ENCODE measurements around the gene UNC5C. TPM values are rescaled to one million over a fixed set of nuclear protein-coding genes. Genes with fewer than 3 reads are reported as not detected.

The UNC5C gene
- total and polyA plus RNA-seq, 4 experiments from 2014 or later = not detected

GRCh38 chr4:95377366-95377900 is 171.3 kb downstream of the UNC5C start:
- Mint-ChIP-seq H3K27ac (peak overlapping the region in 1 of 7 donors; percentile 4), H3K27me3 (peaks cover 0 to 1% of the 10 kb centered on the region in 2 donors), H3K4me1 (no peaks in the 10 kb centered on the region), H3K4me3 (no peak overlapping the region), H3K36me3 (no peaks in the 10 kb centered on the region), H3K9me3 (no peaks in the 10 kb centered on the region)
- intact Hi-C loops (cut with micrococcal nuclease) = no loop called here
- H3K36me3 ChIP-seq (ENCODE audit: insufficient read depth, low read length) = no peaks in the 10 kb centered on the region
- ChIA-PET CTCF (ENCODE audit: partially characterized antibody) (interaction anchor here (0.9 to 1.6 kb wide), 2 partner anchors 10 to 50 kb away, joined by 3 read pairs; no protein-coding TSS in a partner anchor), POLR2A (ENCODE audit: partially characterized antibody) (no interaction called here)
- H3K9me3 ChIP-seq (ENCODE audit: control insufficient read depth in 1 of 2, low read length in 2 of 2) = no peaks in the 10 kb centered on the region
- no peak overlapping the region for H3K4me3 ChIP-seq (ENCODE audit: low read length in 2 of 2)
- H3K27ac ChIP-seq (ENCODE audit: low read depth, low read length) = no peak overlapping the region
- H3K4me1 ChIP-seq (ENCODE audit: insufficient read depth, low read length) = no peaks in the 10 kb centered on the region
- no peaks in the 10 kb centered on the region for H3K27me3 ChIP-seq (ENCODE audit: insufficient read depth, low read length)
- no peak for DNase-seq

- H3K27ac ChIP-seq (ENCODE audit: low read depth, low read length) = no peak overlapping the region
- Mint-ChIP-seq H3K4me3 (no peak overlapping the region), H3K9me3 (no peaks in the 10 kb centered on the region), H3K27ac (no peak overlapping the region), H3K27me3 (peaks cover 0 to 1% of the 10 kb centered on the region in 2 donors), H3K4me1 (no peaks in the 10 kb centered on the region), H3K36me3 (no peaks in the 10 kb centered on the region)
- ChIA-PET CTCF (ENCODE audit: partially characterized antibody) (interaction anchor here (0.6 kb wide), 1 partner anchor 42 kb away, joined by 5 read pairs; no protein-coding TSS in a partner anchor), POLR2A (ENCODE audit: partially characterized antibody) (no interaction called here)
- no peaks in the 10 kb centered on the region for H3K27me3 ChIP-seq (ENCODE audit: insufficient read depth, low read length)
- DNase-seq = no peak
- H3K9me3 ChIP-seq (ENCODE audit: control insufficient read depth in 1 of 2, low read length in 2 of 2) = no peaks in the 10 kb centered on the region
- intact Hi-C loops (cut with micrococcal nuclease) = no loop called here
- no peaks in the 10 kb centered on the region for H3K4me1 ChIP-seq (ENCODE audit: insufficient read depth, low read length)
- H3K4me3 ChIP-seq (ENCODE audit: low read length in 2 of 2) = no peak overlapping the region
- H3K36me3 ChIP-seq (ENCODE audit: insufficient read depth, low read length) = no peaks in the 10 kb centered on the region
Measured at GRCh38 chr4:95371476-95372224, 177.1 kb downstream of the UNC5C start.

GRCh38 chr4:95367824-95368223 is 180.9 kb downstream of the UNC5C start:
- CTCF ChIA-PET (ENCODE audit: partially characterized antibody) = interaction anchor here (1.0 kb wide), 1 partner anchor 9 kb away, joined by 3 read pairs; no protein-coding TSS in a partner anchor
- POLR2A ChIA-PET (ENCODE audit: partially characterized antibody) = no interaction called here
- no peak overlapping the region for H3K4me3 Mint-ChIP-seq
- Histone ChIP-seq H3K4me3 (ENCODE audit: low read length in 2 of 2) (no peak overlapping the region), H3K4me1 (ENCODE audit: insufficient read depth, low read length) (no peaks in the 10 kb centered on the region), H3K27me3 (ENCODE audit: insufficient read depth, low read length) (no peaks in the 10 kb centered on the region), H3K27ac (ENCODE audit: low read depth, low read length) (no peak overlapping the region), H3K36me3 (ENCODE audit: insufficient read depth, low read length) (no peaks in the 10 kb centered on the region), H3K9me3 (ENCODE audit: control insufficient read depth in 1 of 2, low read length in 2 of 2) (no peaks in the 10 kb centered on the region)
- intact Hi-C loops (cut with micrococcal nuclease) = no loop called here
- H3K36me3 Mint-ChIP-seq = no peaks in the 10 kb centered on the region
- no peaks in the 10 kb centered on the region for H3K27me3 Mint-ChIP-seq
- H3K9me3 Mint-ChIP-seq = no peaks in the 10 kb centered on the region
- no peak for DNase-seq
- no peak overlapping the region for H3K27ac Mint-ChIP-seq
- no peaks in the 10 kb centered on the region for H3K4me1 Mint-ChIP-seq

GRCh38 chr4:95363966-95364365 is 184.8 kb downstream of the UNC5C start:
- H3K27me3 Mint-ChIP-seq = no peaks in the 10 kb centered on the region
- Histone ChIP-seq H3K4me3 (ENCODE audit: low read length in 2 of 2) (no peak overlapping the region), H3K9me3 (ENCODE audit: control insufficient read depth in 1 of 2, low read length in 2 of 2) (no peaks in the 10 kb centered on the region), H3K4me1 (ENCODE audit: insufficient read depth, low read length) (no peaks in the 10 kb centered on the region), H3K36me3 (ENCODE audit: insufficient read depth, low read length) (no peaks in the 10 kb centered on the region), H3K27ac (ENCODE audit: low read depth, low read length) (no peak overlapping the region), H3K27me3 (ENCODE audit: insufficient read depth, low read length) (no peaks in the 10 kb centered on the region)
- H3K36me3 Mint-ChIP-seq = no peaks in the 10 kb centered on the region
- ChIA-PET CTCF (ENCODE audit: partially characterized antibody) (no interaction called here), POLR2A (ENCODE audit: partially characterized antibody) (no interaction called here)
- H3K4me1 Mint-ChIP-seq = no peaks in the 10 kb centered on the region
- H3K9me3 Mint-ChIP-seq = no peaks in the 10 kb centered on the region
- no peak overlapping the region for H3K27ac Mint-ChIP-seq
- no peak overlapping the region for H3K4me3 Mint-ChIP-seq
- no peak for DNase-seq
- intact Hi-C loops (cut with micrococcal nuclease) = no loop called here

- no peaks in the 10 kb centered on the region for H3K9me3 Mint-ChIP-seq
- intact Hi-C loops (cut with micrococcal nuclease) = no loop called here
- H3K9me3 ChIP-seq (ENCODE audit: control insufficient read depth in 1 of 2, low read length in 2 of 2) = no peaks in the 10 kb centered on the region
- H3K4me3 ChIP-seq (ENCODE audit: low read length in 2 of 2) = no peak overlapping the region
- H3K36me3 Mint-ChIP-seq = no peaks in the 10 kb centered on the region
- no peak overlapping the region for H3K27ac ChIP-seq (ENCODE audit: low read depth, low read length)
- no peaks in the 10 kb centered on the region for H3K27me3 ChIP-seq (ENCODE audit: insufficient read depth, low read length)
- no peak for DNase-seq
- H3K36me3 ChIP-seq (ENCODE audit: insufficient read depth, low read length) = no peaks in the 10 kb centered on the region
- ChIA-PET POLR2A (ENCODE audit: partially characterized antibody) (no interaction called here), CTCF (ENCODE audit: partially characterized antibody) (no interaction called here)
- no peaks in the 10 kb centered on the region for H3K4me1 Mint-ChIP-seq
- H3K4me1 ChIP-seq (ENCODE audit: insufficient read depth, low read length) = no peaks in the 10 kb centered on the region
- H3K4me3 Mint-ChIP-seq = no peak overlapping the region
- H3K27ac Mint-ChIP-seq = no peak overlapping the region
- H3K27me3 Mint-ChIP-seq = no peaks in the 10 kb centered on the region
Measured at GRCh38 chr4:95363559-95363925, 185.2 kb downstream of the UNC5C start.

GRCh38 chr4:95362906-95363558 is 185.7 kb downstream of the UNC5C start:
- H3K9me3 Mint-ChIP-seq = no peaks in the 10 kb centered on the region
- no peak overlapping the region for H3K27ac ChIP-seq (ENCODE audit: low read depth, low read length)
- no peaks in the 10 kb centered on the region for H3K4me1 ChIP-seq (ENCODE audit: insufficient read depth, low read length)
- H3K4me3 ChIP-seq (ENCODE audit: low read length in 2 of 2) = no peak overlapping the region
- H3K27ac Mint-ChIP-seq = no peak overlapping the region
- ChIA-PET POLR2A (ENCODE audit: partially characterized antibody) (no interaction called here), CTCF (ENCODE audit: partially characterized antibody) (no interaction called here)
- no peaks in the 10 kb centered on the region for H3K9me3 ChIP-seq (ENCODE audit: control insufficient read depth in 1 of 2, low read length in 2 of 2)
- no peak overlapping the region for H3K4me3 Mint-ChIP-seq
- intact Hi-C loops (cut with micrococcal nuclease) = no loop called here
- H3K36me3 Mint-ChIP-seq = no peaks in the 10 kb centered on the region
- DNase-seq = no peak
- no peaks in the 10 kb centered on the region for H3K4me1 Mint-ChIP-seq
- H3K27me3 Mint-ChIP-seq = no peaks in the 10 kb centered on the region
- H3K36me3 ChIP-seq (ENCODE audit: insufficient read depth, low read length) = no peaks in the 10 kb centered on the region
- no peaks in the 10 kb centered on the region for H3K27me3 ChIP-seq (ENCODE audit: insufficient read depth, low read length)

GRCh38 chr4:95362066-95362465 is 186.7 kb downstream of the UNC5C start:
- no peak overlapping the region for H3K27ac ChIP-seq (ENCODE audit: low read depth, low read length)
- intact Hi-C loops (cut with micrococcal nuclease) = no loop called here
- no peaks in the 10 kb centered on the region for H3K4me1 ChIP-seq (ENCODE audit: insufficient read depth, low read length)
- H3K27ac Mint-ChIP-seq = no peak overlapping the region
- no peaks in the 10 kb centered on the region for H3K27me3 Mint-ChIP-seq
- H3K36me3 ChIP-seq (ENCODE audit: insufficient read depth, low read length) = no peaks in the 10 kb centered on the region
- H3K4me1 Mint-ChIP-seq = no peaks in the 10 kb centered on the region
- H3K36me3 Mint-ChIP-seq = no peaks in the 10 kb centered on the region
- H3K9me3 ChIP-seq (ENCODE audit: control insufficient read depth in 1 of 2, low read length in 2 of 2) = no peaks in the 10 kb centered on the region
- H3K4me3 Mint-ChIP-seq = no peak overlapping the region
- ChIA-PET CTCF (ENCODE audit: partially characterized antibody) (no interaction called here), POLR2A (ENCODE audit: partially characterized antibody) (no interaction called here)
- H3K9me3 Mint-ChIP-seq = no peaks in the 10 kb centered on the region
- no peaks in the 10 kb centered on the region for H3K27me3 ChIP-seq (ENCODE audit: insufficient read depth, low read length)
- no peak overlapping the region for H3K4me3 ChIP-seq (ENCODE audit: low read length in 2 of 2)
- DNase-seq = no peak

All from CD4-positive, alpha-beta memory T cell (primary cell).